OCI-LY1 (cell line): ENCODE measurements around the gene LIG3.

Experiments used
- CTCF ChIP-seq: fragments of 200-600 bp; sonication (generic), shearing (Covaris generic); IDR thresholded peaks from 2 replicates; pipeline ENCODE4 v1.5.1; 2017; ENCODE audit warnings: mild to moderate bottlenecking, antibody characterized with exemption, low read length, moderate library complexity, mixed read lengths
- EZH2 ChIP-seq: fragments of 200-600 bp; sonication (generic), shearing (Covaris generic); IDR thresholded peaks from 2 replicates; pipeline ENCODE4 v1.8.0; 2017; ENCODE audit warnings: borderline replicate concordance, mixed run types, mild to moderate bottlenecking, antibody characterized with exemption, low read length, moderate library complexity, mixed read lengths

- TF ChIP-seq CTCF (no peak), EZH2 (no peak)
Observed at GRCh38 chr17:35006345-35006744, 26.0 kb downstream of the LIG3 start.
